ENCODE results near the gene MOV10L1. TPM values are rescaled to one million over a fixed set of nuclear protein-coding genes. Genes with fewer than 3 reads are reported as not detected.
A peak's percentile ranks its signal among the peaks of the same experiment; 100 is the strongest.

The MOV10L1 gene
- total RNA-seq, 4 donors from 2014 or later: 0.23 to 0.83 (median 0.40) TPM

DNA sequence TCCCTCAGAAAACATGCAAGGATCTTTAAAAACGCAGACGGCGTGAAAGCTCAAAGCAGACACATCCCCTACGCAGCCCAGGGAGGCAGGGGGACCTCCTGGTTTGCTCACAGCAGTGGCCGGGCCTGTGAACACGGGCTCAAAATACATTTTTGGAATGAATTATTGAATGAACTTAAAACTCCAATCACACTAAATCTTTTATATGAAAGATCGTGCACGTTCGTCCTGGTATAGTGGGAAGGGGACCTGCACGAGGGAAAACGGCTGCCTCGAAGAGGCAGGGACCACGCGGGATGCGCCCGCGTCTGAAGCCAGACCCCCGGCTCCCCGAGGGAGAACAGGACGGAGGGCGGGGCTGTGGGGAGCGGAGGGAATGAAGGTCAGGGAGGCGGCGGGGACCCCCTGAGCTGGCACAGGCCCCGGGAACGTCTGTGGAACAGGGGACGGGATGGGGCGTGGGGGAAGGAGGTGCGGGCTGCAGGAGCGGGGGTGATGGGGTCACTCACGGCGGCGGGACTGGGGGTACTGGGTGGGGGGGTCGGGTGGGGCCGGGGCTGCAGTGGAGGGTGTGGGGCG is 79.5 kb downstream of the MOV10L1 start:
- peaks cover 11 to 20% (median 18%) of the 10 kb centered on the region in 4 donors for H3K4me1 ChIP-seq
- intact Hi-C loops (cut with DNase I): no loop called here
- peak overlapping the region; percentile 53 to 64 (median 58) for H3K4me3 ChIP-seq
- 11% methylated on average over 35 of the region's 36 CpGs for WGBS
- peaks cover 3 to 52% (median 9%) of the 10 kb centered on the region in 4 donors for H3K27me3 ChIP-seq
- H3K27ac ChIP-seq (replicated peaks in 1 of 4): no peak overlapping the region
- TF ChIP-seq EP300 (IDR thresholded peaks at IDR 0.05): no peak
- TF ChIP-seq POLR2AphosphoS5 (IDR thresholded peaks at IDR 0.05): no peak
- TF ChIP-seq, protein P1, sequence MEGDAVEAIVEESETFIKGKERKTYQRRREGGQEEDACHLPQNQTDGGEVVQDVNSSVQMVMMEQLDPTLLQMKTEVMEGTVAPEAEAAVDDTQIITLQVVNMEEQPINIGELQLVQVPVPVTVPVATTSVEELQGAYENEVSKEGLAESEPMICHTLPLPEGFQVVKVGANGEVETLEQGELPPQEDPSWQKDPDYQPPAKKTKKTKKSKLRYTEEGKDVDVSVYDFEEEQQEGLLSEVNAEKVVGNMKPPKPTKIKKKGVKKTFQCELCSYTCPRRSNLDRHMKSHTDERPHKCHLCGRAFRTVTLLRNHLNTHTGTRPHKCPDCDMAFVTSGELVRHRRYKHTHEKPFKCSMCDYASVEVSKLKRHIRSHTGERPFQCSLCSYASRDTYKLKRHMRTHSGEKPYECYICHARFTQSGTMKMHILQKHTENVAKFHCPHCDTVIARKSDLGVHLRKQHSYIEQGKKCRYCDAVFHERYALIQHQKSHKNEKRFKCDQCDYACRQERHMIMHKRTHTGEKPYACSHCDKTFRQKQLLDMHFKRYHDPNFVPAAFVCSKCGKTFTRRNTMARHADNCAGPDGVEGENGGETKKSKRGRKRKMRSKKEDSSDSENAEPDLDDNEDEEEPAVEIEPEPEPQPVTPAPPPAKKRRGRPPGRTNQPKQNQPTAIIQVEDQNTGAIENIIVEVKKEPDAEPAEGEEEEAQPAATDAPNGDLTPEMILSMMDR (IDR thresholded peaks at IDR 0.05): no peak
- TF ChIP-seq POLR2A (IDR thresholded peaks at IDR 0.05; ENCODE audit: low read depth): no peak
- DNase-seq (ENCODE audit: extremely low spot score): no peak
- no peaks in the 10 kb centered on the region for H3K9me3 ChIP-seq
- H3K36me3 ChIP-seq: no peaks in the 10 kb centered on the region

DNA sequence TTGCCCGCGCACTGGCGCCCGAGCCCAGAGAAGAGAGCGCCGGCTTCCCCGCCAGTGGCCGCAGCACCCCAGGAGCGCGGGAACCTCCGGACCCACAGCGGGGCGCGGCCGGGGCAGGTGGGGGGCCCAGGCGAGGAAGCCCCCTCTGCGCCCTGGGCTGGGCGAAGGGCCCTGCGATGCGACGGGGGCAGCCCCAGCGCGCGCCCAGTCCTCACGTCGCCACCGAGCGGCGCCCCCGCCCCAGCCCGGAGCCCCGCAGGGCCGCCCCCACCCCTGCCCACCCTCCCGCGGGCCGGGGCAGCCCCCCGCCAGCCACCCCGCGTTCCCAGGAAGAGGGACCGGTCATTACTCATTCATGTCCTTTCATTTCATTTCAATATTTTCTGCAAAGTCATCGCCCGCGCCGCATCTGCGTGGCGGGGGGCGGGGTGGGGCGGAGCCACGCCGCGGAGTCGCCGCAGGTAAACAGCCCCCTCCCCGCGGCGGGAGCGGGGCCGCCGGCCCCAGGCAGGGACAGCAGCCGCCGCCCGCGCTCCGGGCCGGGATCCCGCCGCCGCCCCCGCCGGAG is 80.1 kb downstream of the MOV10L1 start:
- peak overlapping the region; percentile 53 to 64 (median 58) for H3K4me3 ChIP-seq
- H3K36me3 ChIP-seq: no peaks in the 10 kb centered on the region
- no peaks in the 10 kb centered on the region for H3K9me3 ChIP-seq
- WGBS: 0% methylated on average over 2 of the region's 70 CpGs
- H3K27ac ChIP-seq (replicated peaks in 1 of 4): no peak overlapping the region
- peaks cover 11 to 20% (median 18%) of the 10 kb centered on the region in 4 donors for H3K4me1 ChIP-seq
- TF ChIP-seq POLR2AphosphoS5 (IDR thresholded peaks at IDR 0.05): no peak
- no peak for TF ChIP-seq EP300 (IDR thresholded peaks at IDR 0.05)
- TF ChIP-seq, protein P1 (IDR thresholded peaks at IDR 0.05): no peak
- no peak for DNase-seq (ENCODE audit: extremely low spot score)
- intact Hi-C loops (cut with DNase I): no loop called here
- peaks cover 3 to 58% (median 9%) of the 10 kb centered on the region in 4 donors for H3K27me3 ChIP-seq

DNA sequence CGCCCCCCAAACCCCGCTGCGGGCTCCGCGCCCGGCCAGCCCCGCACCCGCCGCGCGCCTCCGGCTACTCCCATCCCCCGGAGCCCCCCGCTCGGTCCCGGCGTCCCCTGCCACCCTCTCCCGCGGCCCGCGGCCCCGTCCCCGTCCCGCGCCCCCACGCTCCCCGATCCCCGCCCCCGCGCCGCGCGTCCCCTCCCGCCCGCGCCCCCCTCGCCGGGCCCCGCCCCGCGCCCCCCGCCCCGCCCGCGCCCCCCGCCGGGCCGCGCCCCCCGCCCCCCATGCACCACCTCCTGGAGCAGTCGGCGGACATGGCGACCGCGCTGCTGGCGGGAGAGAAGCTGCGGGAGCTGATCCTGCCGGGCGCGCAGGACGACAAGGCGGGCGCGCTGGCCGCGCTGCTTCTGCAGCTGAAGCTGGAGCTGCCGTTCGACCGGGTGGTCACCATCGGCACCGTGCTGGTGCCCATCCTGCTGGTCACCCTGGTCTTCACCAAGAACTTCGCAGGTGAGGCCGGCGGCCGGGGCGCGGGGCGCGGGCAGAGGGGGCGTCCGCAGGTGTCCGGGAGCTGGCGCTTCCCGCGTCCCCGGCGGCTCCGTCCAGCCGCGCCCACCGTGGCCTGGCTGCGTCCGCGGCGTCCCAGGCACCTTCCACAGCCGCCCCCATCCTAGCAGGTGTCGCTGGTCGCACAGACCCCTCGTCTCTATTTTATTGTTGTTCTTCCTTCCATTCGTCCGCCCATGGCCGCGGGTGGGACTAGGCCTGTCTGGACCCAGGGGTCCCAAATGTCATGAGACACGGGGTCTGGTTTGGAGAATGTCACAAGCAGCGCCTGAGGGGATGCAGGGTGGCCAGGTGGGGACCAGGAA is 80.9 kb downstream of the MOV10L1 start, which contains the start of gene PANX2:
Gene PANX2 (plus strand): TSS at position 279 of the 866 bp plus-strand sequence. CDS start 0 bp downstream, at position 279.
- no peaks in the 10 kb centered on the region for H3K36me3 ChIP-seq
- intact Hi-C loops (cut with DNase I): no loop called here
- peaks cover 3 to 65% (median 9%) of the 10 kb centered on the region in 4 donors for H3K27me3 ChIP-seq
- no peak within 1 kb of the TSS for H3K27ac ChIP-seq (replicated peaks in 1 of 4)
- no peak for TF ChIP-seq EP300 (IDR thresholded peaks at IDR 0.05)
- no peak for TF ChIP-seq POLR2A (IDR thresholded peaks at IDR 0.05; ENCODE audit: low read depth)
- TF ChIP-seq, protein P1 (IDR thresholded peaks at IDR 0.05): no peak
- TF ChIP-seq POLR2AphosphoS5 (IDR thresholded peaks at IDR 0.05): no peak
- peak within 1 kb of the TSS; percentile 53 to 64 (median 58) for H3K4me3 ChIP-seq
- 48% methylated on average over 5 of the region's 105 CpGs for WGBS
- no peak for DNase-seq (ENCODE audit: extremely low spot score)
- H3K9me3 ChIP-seq: no peaks in the 10 kb centered on the region
- H3K4me1 ChIP-seq: peaks cover 11 to 20% (median 18%) of the 10 kb centered on the region in 4 donors

GRCh38 chr22:50171319-50171964 is 81.6 kb downstream of the MOV10L1 start:
- no peak overlapping the region for H3K27ac ChIP-seq (replicated peaks in 1 of 4)
- H3K4me3 ChIP-seq: peak overlapping the region in 2 of 4 donors; percentile 56 to 64
- no peak for DNase-seq (ENCODE audit: extremely low spot score)
- H3K9me3 ChIP-seq: no peaks in the 10 kb centered on the region
- 77% methylated on average over 9 of the region's 15 CpGs for WGBS
- peaks cover 11 to 20% (median 18%) of the 10 kb centered on the region in 4 donors for H3K4me1 ChIP-seq
- peaks cover 3 to 72% (median 9%) of the 10 kb centered on the region in 4 donors for H3K27me3 ChIP-seq
- intact Hi-C loops (cut with DNase I): no loop called here
- no peak for TF ChIP-seq EP300 (IDR thresholded peaks at IDR 0.05)
- TF ChIP-seq POLR2A (IDR thresholded peaks at IDR 0.05; ENCODE audit: low read depth): no peak
- TF ChIP-seq, protein P1 (IDR thresholded peaks at IDR 0.05): no peak
- TF ChIP-seq POLR2AphosphoS5 (IDR thresholded peaks at IDR 0.05): no peak
- no peaks in the 10 kb centered on the region for H3K36me3 ChIP-seq

Data from esophagus muscularis mucosa (tissue), 4 donors.